Stimulated activated naive CD8-positive, alpha-beta T cell treated with anti-CD3 and anti-CD28 coated beads, Interleukin-15, Interleukin-2, amounts not matched to agents 100 U/mL and 50 U/mL, for 24 hours (primary cell): ENCODE data around the gene ZNF425.
"Not testable (repeated sequence)": the region's sequence is repeated elsewhere in the genome, so short reads cannot be mapped to it uniquely, and the experiment has no call there.

Experiments used
- ATAC-seq: fragments of 150-1000 bp; cut with Tn5 transposase; one replicate; pipeline ENCODE4 v1.10.0; 2021
- DNase-seq: peaks from one replicate; pipeline ENCODE4 v3.0.0; 2021

Gene ZNF425

GRCh38 chr7:149074116-149074885, 51.8 kb downstream of the ZNF425 start:
- DNase-seq: no peak
- no peak for ATAC-seq

GRCh38 chr7:149072438-149072775, 53.7 kb downstream of the ZNF425 start:
- no peak for DNase-seq
- ATAC-seq: no peak

- ATAC-seq (peak; percentile 81), DNase-seq (peak; percentile 56)
Observed at GRCh38 chr7:149071641-149072437, 54.3 kb downstream of the ZNF425 start.

- ATAC-seq (no peak), DNase-seq (no peak)
Observed at GRCh38 chr7:149071182-149071635, 54.9 kb downstream of the ZNF425 start.

- DNase-seq (no peak), ATAC-seq (no peak)
Observed at GRCh38 chr7:149070372-149071125, 55.6 kb downstream of the ZNF425 start.

GRCh38 chr7:149067869-149068268, 58.3 kb downstream of the ZNF425 start:
- ATAC-seq (no peak), DNase-seq (no peak)

- DNase-seq (no peak), ATAC-seq (no peak)
Observed at GRCh38 chr7:149063476-149063875, 62.6 kb downstream of the ZNF425 start.

GRCh38 chr7:149062217-149062899, 63.8 kb downstream of the ZNF425 start:
- DNase-seq, ATAC-seq: not testable (repeated sequence)

GRCh38 chr7:149060156-149060555, 66.0 kb downstream of the ZNF425 start:
- DNase-seq: no peak
- no peak for ATAC-seq

GRCh38 chr7:149053885-149054284, 72.2 kb downstream of the ZNF425 start:
- no peak for DNase-seq
- ATAC-seq: no peak

- ATAC-seq: no peak
- no peak for DNase-seq
Observed at GRCh38 chr7:149053384-149053783, 72.7 kb downstream of the ZNF425 start.
